ES-I3 (cell line): Measurements from ENCODE around the gene POU6F2.

Experiments used
- H3K36me3 ChIP-seq: 2 replicates; pipeline ENCODE4 v1.6.1; 2013; ENCODE audit warnings: mild to moderate bottlenecking, low read length, control low read depth, moderate library complexity; ENCODE audit not compliant: insufficient read depth
- H3K4me1 ChIP-seq: 2 replicates; pipeline ENCODE4 v1.6.1; 2013; ENCODE audit warnings: mild to moderate bottlenecking, control low read depth, low read length; ENCODE audit not compliant: insufficient read depth
- H3K9ac ChIP-seq: 2 replicates; pipeline ENCODE4 v1.6.1; 2013; ENCODE audit warnings: low read depth, mild to moderate bottlenecking, low read length, moderate library complexity
- H3K9me3 ChIP-seq: 2 replicates; pipeline ENCODE4 v1.6.1; 2013; ENCODE audit warnings: mild to moderate bottlenecking, low read length, moderate library complexity; ENCODE audit not compliant: control insufficient read depth, insufficient read depth

The POU6F2 gene

GRCh38 chr7:39399458-39399857 is 421.7 kb downstream of the POU6F2 start:
- Histone ChIP-seq H3K9me3 (no peaks in the 10 kb centered on the region), H3K4me1 (peaks cover 13% of the 10 kb centered on the region), H3K36me3 (no peaks in the 10 kb centered on the region), H3K9ac (no peak overlapping the region)

GRCh38 chr7:39399986-39400385 is 422.3 kb downstream of the POU6F2 start:
- Histone ChIP-seq H3K9me3 (no peaks in the 10 kb centered on the region), H3K4me1 (peaks cover 13% of the 10 kb centered on the region), H3K36me3 (no peaks in the 10 kb centered on the region), H3K9ac (peak overlapping the region; percentile 12; the same call in 1 of the 2 replicates)

- H3K36me3 ChIP-seq = no peaks in the 10 kb centered on the region
- H3K9me3 ChIP-seq = no peaks in the 10 kb centered on the region
- no peak overlapping the region for H3K9ac ChIP-seq
- H3K4me1 ChIP-seq = peaks cover 13% of the 10 kb centered on the region
These were observed 423.1 kb downstream of the POU6F2 start for GRCh38 chr7:39400836-39401235.

GRCh38 chr7:39402034-39402433 is 424.3 kb downstream of the POU6F2 start:
- Histone ChIP-seq H3K36me3 (no peaks in the 10 kb centered on the region), H3K9ac (no peak overlapping the region), H3K4me1 (peaks cover 15% of the 10 kb centered on the region), H3K9me3 (no peaks in the 10 kb centered on the region)

- Histone ChIP-seq H3K9ac (no peak overlapping the region), H3K36me3 (no peaks in the 10 kb centered on the region), H3K9me3 (no peaks in the 10 kb centered on the region), H3K4me1 (peaks cover 20% of the 10 kb centered on the region)
These were observed 427.2 kb downstream of the POU6F2 start for GRCh38 chr7:39404907-39405306.

- H3K4me1 ChIP-seq = peaks cover 14% of the 10 kb centered on the region
- no peak overlapping the region for H3K9ac ChIP-seq
- no peaks in the 10 kb centered on the region for H3K9me3 ChIP-seq
- H3K36me3 ChIP-seq = no peaks in the 10 kb centered on the region
These were observed 427.9 kb downstream of the POU6F2 start for GRCh38 chr7:39405581-39405980.

GRCh38 chr7:39406467-39406866 is 428.8 kb downstream of the POU6F2 start:
- Histone ChIP-seq H3K4me1 (peaks cover 6% of the 10 kb centered on the region; the same call in 1 of the 2 replicates), H3K9me3 (no peaks in the 10 kb centered on the region), H3K36me3 (no peaks in the 10 kb centered on the region), H3K9ac (no peak overlapping the region)

GRCh38 chr7:39407137-39407536 is 429.4 kb downstream of the POU6F2 start:
- Histone ChIP-seq H3K9me3 (no peaks in the 10 kb centered on the region), H3K36me3 (no peaks in the 10 kb centered on the region), H3K9ac (no peak overlapping the region), H3K4me1 (peaks cover 6% of the 10 kb centered on the region; the same call in 1 of the 2 replicates)

- Histone ChIP-seq H3K9me3 (no peaks in the 10 kb centered on the region), H3K4me1 (peaks cover 6% of the 10 kb centered on the region; the same call in 1 of the 2 replicates), H3K36me3 (no peaks in the 10 kb centered on the region), H3K9ac (no peak overlapping the region)
These were observed 430.0 kb downstream of the POU6F2 start for GRCh38 chr7:39407723-39408122.

- no peaks in the 10 kb centered on the region for H3K36me3 ChIP-seq
- no peak overlapping the region for H3K9ac ChIP-seq
These were observed 431.2 kb downstream of the POU6F2 start for GRCh38 chr7:39408906-39409305.

GRCh38 chr7:39410582-39410981 is 432.9 kb downstream of the POU6F2 start:
- Histone ChIP-seq H3K36me3 (no peaks in the 10 kb centered on the region), H3K9ac (no peak overlapping the region), H3K4me1 (peaks cover 6% of the 10 kb centered on the region; the same call in 1 of the 2 replicates), H3K9me3 (no peaks in the 10 kb centered on the region)

More at GRCh38 chr7:39408906-39409305, 431.2 kb downstream of the POU6F2 start:
- peaks cover 6% of the 10 kb centered on the region; the same call in 1 of the 2 replicates for H3K4me1 ChIP-seq
- H3K9me3 ChIP-seq = no peaks in the 10 kb centered on the region

- H3K4me1 ChIP-seq = no peaks in the 10 kb centered on the region
- H3K9ac ChIP-seq = peak overlapping the region; percentile 73
- no peaks in the 10 kb centered on the region for H3K9me3 ChIP-seq
These were observed 436.0 kb downstream of the POU6F2 start for GRCh38 chr7:39413636-39414223.

GRCh38 chr7:39414224-39415035 is 436.7 kb downstream of the POU6F2 start:
- Histone ChIP-seq H3K36me3 (no peaks in the 10 kb centered on the region), H3K4me1 (no peaks in the 10 kb centered on the region), H3K9me3 (no peaks in the 10 kb centered on the region), H3K9ac (peak overlapping the region; percentile 73)

More at GRCh38 chr7:39413636-39414223, 436.0 kb downstream of the POU6F2 start:
- no peaks in the 10 kb centered on the region for H3K36me3 ChIP-seq

- H3K9ac ChIP-seq = no peak overlapping the region
- no peaks in the 10 kb centered on the region for H3K4me1 ChIP-seq
- H3K36me3 ChIP-seq = no peaks in the 10 kb centered on the region
- no peaks in the 10 kb centered on the region for H3K9me3 ChIP-seq
These were observed 437.5 kb downstream of the POU6F2 start for GRCh38 chr7:39415091-39415787.
